Stimulated activated effector memory CD8-positive, alpha-beta T cell treated with anti-CD3 and anti-CD28 coated beads, Interleukin-12 subunit alpha, Interleukin-12 subunit beta, amount 100 ng/mL, for 72 hours (primary cell): ENCODE data around the gene NOC2L.
A peak's percentile ranks its signal among the peaks of the same experiment; 100 is the strongest.
"Not testable (repeated sequence)": the region's sequence is repeated elsewhere in the genome, so short reads cannot be mapped to it uniquely, and the experiment has no call there.

ENCODE experiments used
- ATAC-seq: fragments of 150-1000 bp; cut with Tn5 transposase; 2 replicates; pipeline ENCODE4 v1.10.0; 2021
- DNase-seq, 2 donors: peaks; one replicate each; pipeline ENCODE4 v3.0.0; 2021 to 2022; ENCODE audit warnings: low spot score in 2 of 2
- H3K27ac Mint-ChIP-seq: one replicate; pipeline ENCODE4 v1.8.0; 2022; ENCODE audit warnings: mild to moderate bottlenecking, mixed read lengths
- H3K36me3 Mint-ChIP-seq: one replicate; pipeline ENCODE4 v1.8.0; 2022; ENCODE audit warnings: mild to moderate bottlenecking, mixed read lengths
- H3K4me1 Mint-ChIP-seq: one replicate; pipeline ENCODE4 v1.8.0; 2022; ENCODE audit warnings: mixed read lengths
- H3K4me3 Mint-ChIP-seq: one replicate; pipeline ENCODE4 v1.8.0; 2022; ENCODE audit warnings: mild to moderate bottlenecking, mixed read lengths
- H3K9me3 Mint-ChIP-seq: one replicate; pipeline ENCODE4 v1.8.0; 2022; ENCODE audit warnings: mixed read lengths

Gene NOC2L

GRCh38 chr1:946811-947210 lies 12.2 kb downstream of the NOC2L start:
- not testable (repeated sequence) for DNase-seq, ATAC-seq, H3K4me1 Mint-ChIP-seq, H3K27ac Mint-ChIP-seq, H3K9me3 Mint-ChIP-seq, H3K4me3 Mint-ChIP-seq
- peaks cover 43% of the 10 kb centered on the region for H3K36me3 Mint-ChIP-seq

- Mint-ChIP-seq H3K4me3 (no peak overlapping the region), H3K36me3 (peaks cover 37% of the 10 kb centered on the region), H3K9me3 (no peaks in the 10 kb centered on the region), H3K27ac (no peak overlapping the region), H3K4me1 (peaks cover 6% of the 10 kb centered on the region)
- ATAC-seq (no peak), DNase-seq (no peak)
Measured at GRCh38 chr1:945688-946556, 13.1 kb downstream of the NOC2L start.

GRCh38 chr1:944341-945325 lies 14.4 kb downstream of the NOC2L start:
- ATAC-seq, result no peak
- H3K36me3 Mint-ChIP-seq, result peaks cover 31% of the 10 kb centered on the region
- peaks cover 8% of the 10 kb centered on the region for H3K4me1 Mint-ChIP-seq

GRCh38 chr1:943545-944340 lies 15.3 kb downstream of the NOC2L start:
- peaks cover 8% of the 10 kb centered on the region for H3K4me1 Mint-ChIP-seq
- H3K36me3 Mint-ChIP-seq, result peaks cover 22% of the 10 kb centered on the region
- no peak overlapping the region for H3K4me3 Mint-ChIP-seq
- no peak overlapping the region for H3K27ac Mint-ChIP-seq
- no peaks in the 10 kb centered on the region for H3K9me3 Mint-ChIP-seq
- ATAC-seq, result no peak
- no peak for DNase-seq

More at GRCh38 chr1:944341-945325, 14.4 kb downstream of the NOC2L start:
- Mint-ChIP-seq H3K4me3 (no peak overlapping the region), H3K9me3 (no peaks in the 10 kb centered on the region), H3K27ac (no peak overlapping the region)
- no peak for DNase-seq

GRCh38 chr1:942864-943533 lies 16.1 kb downstream of the NOC2L start:
- Mint-ChIP-seq H3K9me3 (no peaks in the 10 kb centered on the region), H3K4me3 (no peak overlapping the region), H3K27ac (no peak overlapping the region), H3K4me1 (peaks cover 8% of the 10 kb centered on the region), H3K36me3 (peaks cover 22% of the 10 kb centered on the region)
- no peak for DNase-seq
- no peak for ATAC-seq

GRCh38 chr1:942411-942821 lies 16.6 kb downstream of the NOC2L start:
- H3K36me3 Mint-ChIP-seq, result peaks cover 20% of the 10 kb centered on the region
- ATAC-seq (no peak), DNase-seq (no peak)
- H3K4me1 Mint-ChIP-seq, result peaks cover 8% of the 10 kb centered on the region
- H3K27ac Mint-ChIP-seq, result no peak overlapping the region
- H3K4me3 Mint-ChIP-seq, result no peak overlapping the region
- no peaks in the 10 kb centered on the region for H3K9me3 Mint-ChIP-seq

GRCh38 chr1:941588-942383 lies 17.3 kb downstream of the NOC2L start:
- H3K4me1 Mint-ChIP-seq, result peaks cover 8% of the 10 kb centered on the region
- peak overlapping the region; percentile 56 for H3K27ac Mint-ChIP-seq
- ATAC-seq (peak; percentile 31), DNase-seq (no peak)
- peaks cover 16% of the 10 kb centered on the region for H3K36me3 Mint-ChIP-seq
- no peaks in the 10 kb centered on the region for H3K9me3 Mint-ChIP-seq
- peak overlapping the region; percentile 69 for H3K4me3 Mint-ChIP-seq

GRCh38 chr1:941015-941587 lies 18.0 kb downstream of the NOC2L start:
- Mint-ChIP-seq H3K36me3 (peaks cover 15% of the 10 kb centered on the region), H3K4me1 (peaks cover 8% of the 10 kb centered on the region), H3K4me3 (peak overlapping the region; percentile 69), H3K9me3 (no peaks in the 10 kb centered on the region), H3K27ac (peak overlapping the region; percentile 56)
- ATAC-seq (peak; percentile 2), DNase-seq (no peak)

GRCh38 chr1:940107-941014 lies 18.7 kb downstream of the NOC2L start:
- ATAC-seq (peak; percentile 2), DNase-seq (no peak)
- peaks cover 7% of the 10 kb centered on the region for H3K36me3 Mint-ChIP-seq
- H3K27ac Mint-ChIP-seq, result no peak overlapping the region
- peaks cover 8% of the 10 kb centered on the region for H3K4me1 Mint-ChIP-seq
- peak overlapping the region; percentile 69 for H3K4me3 Mint-ChIP-seq
- H3K9me3 Mint-ChIP-seq, result no peaks in the 10 kb centered on the region

- Mint-ChIP-seq H3K4me3 (no peak overlapping the region), H3K4me1 (peaks cover 8% of the 10 kb centered on the region), H3K27ac (no peak overlapping the region), H3K9me3 (no peaks in the 10 kb centered on the region), H3K36me3 (peaks cover under 1% of the 10 kb centered on the region)
- ATAC-seq, result no peak
- no peak for DNase-seq
Measured at GRCh38 chr1:939511-940106, 19.4 kb downstream of the NOC2L start.

GRCh38 chr1:938711-939489 lies 20.2 kb downstream of the NOC2L start:
- no peak for DNase-seq
- H3K9me3 Mint-ChIP-seq, result no peaks in the 10 kb centered on the region
- no peaks in the 10 kb centered on the region for H3K36me3 Mint-ChIP-seq
- peaks cover 8% of the 10 kb centered on the region for H3K4me1 Mint-ChIP-seq
- H3K27ac Mint-ChIP-seq, result no peak overlapping the region
- H3K4me3 Mint-ChIP-seq, result no peak overlapping the region
- no peak for ATAC-seq
